GM18508 (cell line): ENCODE measurements around the gene ROR2.
"Not testable (repeated sequence)": the region's sequence is repeated elsewhere in the genome, so short reads cannot be mapped to it uniquely, and the experiment has no call there.

Experiments used
- ATAC-seq: cut with Tn5 transposase; IDR thresholded peaks from one replicate; pipeline ENCODE4 v1.9.1; 2021; ENCODE audit warnings: moderate number of reproducible peaks; ENCODE audit not compliant: insufficient read depth, unreplicated experiment

ROR2 gene

DNA sequence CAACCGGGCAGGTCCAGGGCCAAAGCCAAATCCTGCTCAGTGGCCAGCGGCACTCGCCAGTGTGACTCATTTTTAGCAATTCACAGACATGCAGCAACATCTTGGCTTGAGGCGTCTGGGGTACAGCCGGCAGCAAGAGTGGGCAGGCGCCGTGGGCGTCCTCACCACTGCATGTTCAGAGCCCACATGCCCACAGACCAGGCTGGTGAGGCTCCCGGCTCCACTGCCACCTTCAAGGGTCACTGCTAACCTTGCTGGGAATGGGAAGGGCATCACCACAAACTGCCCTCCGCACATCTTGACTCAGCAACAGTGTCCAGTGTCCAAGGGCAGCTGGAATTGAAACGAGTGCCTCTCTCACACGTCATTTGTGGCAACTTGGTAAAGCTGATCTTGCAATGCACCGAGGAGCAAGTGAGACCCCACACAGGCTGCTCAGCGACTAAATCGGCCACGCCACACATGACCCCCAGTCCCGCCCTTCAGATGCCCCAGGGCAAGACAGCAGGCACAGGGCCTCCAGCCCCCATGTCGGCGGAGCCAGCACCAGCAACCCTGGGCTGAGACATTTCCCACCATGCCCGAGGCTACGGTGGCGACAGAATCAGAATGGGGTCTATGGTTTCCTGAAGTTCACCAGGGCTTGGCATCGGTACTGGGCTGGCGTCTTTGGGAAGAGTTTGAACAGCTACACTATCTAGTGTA, 140.3 kb downstream of the ROR2 start:
- ATAC-seq, result no peak

DNA sequence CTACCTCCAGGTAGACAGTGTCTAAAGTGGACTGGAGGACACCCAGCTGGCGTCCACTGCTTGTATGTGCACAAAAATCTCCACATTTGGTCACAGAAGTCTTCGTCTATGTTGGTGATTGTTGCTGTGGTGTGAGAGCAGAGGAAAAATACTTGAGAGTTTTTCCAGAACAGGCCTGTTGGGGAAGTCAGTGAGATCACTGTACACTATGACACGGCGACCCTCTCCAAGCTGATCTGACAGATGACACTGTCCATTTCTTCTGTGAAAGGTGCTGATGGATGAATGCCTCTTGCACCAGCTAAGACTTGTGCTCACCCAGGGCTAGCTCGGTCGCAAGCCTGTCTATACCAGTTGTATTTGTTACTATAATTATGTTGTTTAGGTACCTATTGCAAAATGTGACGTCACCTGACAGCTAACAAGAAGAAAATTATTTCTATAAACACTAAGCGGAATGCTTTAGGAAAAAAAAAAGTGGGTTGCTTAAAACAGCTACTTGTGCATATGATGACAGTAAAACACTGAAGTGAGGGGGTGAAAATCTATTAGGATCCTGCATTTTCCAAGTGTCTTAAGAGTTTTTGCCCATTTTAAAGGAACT, 142.3 kb downstream of the ROR2 start:
- ATAC-seq, result no peak

DNA sequence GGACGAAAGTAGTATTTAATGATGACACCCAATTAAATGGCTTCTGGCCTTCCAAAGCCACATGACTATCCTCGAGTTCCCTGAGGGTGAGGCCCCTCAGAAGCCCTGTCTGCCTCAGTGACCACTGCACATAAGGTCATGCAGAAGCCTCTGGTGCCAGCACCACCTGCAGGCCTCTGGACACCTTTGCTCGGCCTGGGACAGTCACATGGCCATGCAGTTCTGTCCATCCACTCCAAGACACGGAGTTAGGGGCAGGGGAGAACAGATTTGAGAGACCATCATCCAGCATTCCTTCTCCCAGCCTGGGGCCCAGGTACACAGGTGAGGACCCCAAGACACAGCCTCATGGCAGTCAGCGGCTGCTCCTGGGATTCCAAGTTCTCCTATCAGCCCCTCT, 145.0 kb downstream of the ROR2 start:
- ATAC-seq, result no peak

DNA sequence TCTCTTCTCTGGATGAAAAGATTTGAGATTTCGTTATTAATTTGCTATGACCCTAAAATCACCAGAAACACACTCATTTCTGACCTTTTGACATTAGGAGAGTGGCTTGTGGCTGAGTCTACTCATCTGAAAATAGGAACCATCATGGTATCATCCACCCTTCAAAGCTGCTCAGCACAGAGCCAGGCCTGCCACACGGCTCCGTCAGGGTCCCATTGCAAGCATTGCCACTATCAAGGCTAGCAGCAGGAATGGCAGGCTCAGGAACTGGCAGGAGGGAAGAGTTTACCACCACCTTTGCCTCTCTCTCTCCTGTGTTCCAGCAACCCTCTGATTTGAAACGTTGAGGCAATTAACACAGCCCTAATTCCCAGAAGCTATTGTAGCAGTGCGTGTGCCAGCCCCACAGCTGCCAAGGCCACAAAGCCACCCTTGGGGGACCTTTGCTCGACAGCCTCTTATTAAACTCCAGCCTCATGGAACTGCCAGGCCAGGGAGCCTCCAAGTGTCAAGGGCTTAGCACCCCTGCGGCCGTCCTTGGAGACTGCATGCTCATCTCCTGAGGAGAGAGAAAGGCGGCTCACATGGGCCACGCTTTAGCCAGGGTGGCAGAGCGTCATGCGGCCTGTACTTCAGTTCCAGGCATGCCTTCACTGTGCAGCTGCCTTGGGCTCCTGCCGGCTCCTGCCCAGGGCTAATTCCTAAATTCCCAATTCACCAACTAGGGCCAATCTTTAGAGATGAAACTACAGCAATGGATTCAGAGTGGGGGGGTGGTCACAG, 145.9 kb downstream of the ROR2 start:
- ATAC-seq, result no peak

DNA sequence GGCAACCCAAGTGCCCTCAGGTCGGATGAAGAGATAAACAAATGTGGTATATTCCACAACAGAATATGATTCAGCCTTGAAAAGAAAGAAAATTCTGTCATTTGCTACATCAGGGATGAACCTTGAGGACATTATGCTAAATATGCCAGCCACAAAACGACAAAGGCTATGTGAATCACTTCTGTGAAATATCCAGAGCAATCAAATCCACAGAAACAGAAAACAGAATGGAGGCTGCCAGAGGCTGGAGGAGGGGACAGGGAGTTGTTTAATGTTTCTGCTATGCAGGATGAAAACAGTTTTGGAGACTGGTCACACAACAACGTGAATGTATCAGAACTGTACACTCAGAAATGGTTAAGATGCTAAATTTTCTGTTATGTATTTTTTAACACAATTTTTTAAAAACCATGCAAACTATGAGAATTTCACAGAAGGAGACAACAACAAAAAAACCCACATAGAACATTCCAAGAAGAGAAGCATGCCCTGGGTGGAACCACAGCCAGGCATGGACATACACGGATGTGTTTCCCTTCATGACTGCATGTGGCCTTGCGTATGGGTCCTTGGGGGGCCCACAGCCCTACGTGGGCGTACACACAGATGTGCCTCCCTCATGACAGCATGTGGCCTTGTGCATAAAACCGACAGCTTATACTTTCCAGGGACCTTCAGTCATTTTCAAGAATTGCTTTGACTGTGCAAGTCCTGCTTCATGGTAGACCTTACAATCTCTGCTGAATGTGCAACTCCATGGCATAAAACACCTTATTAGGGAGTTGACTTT, 146.7 kb downstream of the ROR2 start:
- no peak for ATAC-seq

DNA sequence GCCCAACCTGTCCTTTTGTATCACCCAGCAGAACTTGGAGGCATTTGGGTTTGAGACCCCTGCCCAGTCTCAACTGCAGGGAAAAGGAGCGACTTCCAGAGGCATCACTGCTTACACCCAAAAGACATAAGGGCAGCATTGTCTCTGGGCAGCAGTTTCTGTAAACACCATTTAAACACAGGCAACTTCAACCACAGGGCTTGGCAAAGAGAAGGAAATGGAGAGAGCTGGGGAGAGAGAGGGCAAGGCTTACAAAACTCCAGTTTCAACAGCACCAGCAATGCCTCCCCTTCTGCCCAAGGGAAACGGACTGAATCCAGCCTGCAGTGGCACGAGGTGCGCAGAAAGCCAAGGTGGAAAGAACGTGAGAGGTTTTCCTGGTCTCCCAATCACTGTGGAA, 147.6 kb downstream of the ROR2 start:
- ATAC-seq, result no peak

DNA sequence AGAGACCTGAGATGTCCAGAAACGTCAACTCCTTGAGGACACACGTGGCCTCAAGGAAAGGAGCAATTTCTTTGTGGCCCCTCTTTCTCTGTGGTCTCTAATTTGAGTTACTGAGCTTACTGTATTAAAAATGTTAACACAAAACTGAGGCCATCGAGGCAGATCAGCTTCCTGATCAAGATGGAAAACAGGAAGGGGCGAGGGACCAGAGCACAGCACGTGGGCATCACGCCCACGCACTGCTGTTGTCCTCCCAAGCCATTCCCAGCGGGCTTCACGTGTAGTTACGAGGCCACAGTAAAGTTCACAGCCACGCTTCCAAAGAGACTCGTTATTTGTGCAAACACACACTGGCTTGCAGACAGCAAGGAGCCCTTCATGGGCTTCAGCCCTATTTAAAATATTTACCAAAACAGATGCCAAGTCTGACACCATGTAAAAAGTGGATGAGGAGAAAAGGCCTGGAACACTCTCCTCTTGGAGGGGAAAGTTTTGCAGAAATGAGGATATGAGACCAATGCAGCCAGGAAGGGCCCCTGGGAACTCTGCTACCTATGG, 149.5 kb downstream of the ROR2 start:
- no peak for ATAC-seq

DNA sequence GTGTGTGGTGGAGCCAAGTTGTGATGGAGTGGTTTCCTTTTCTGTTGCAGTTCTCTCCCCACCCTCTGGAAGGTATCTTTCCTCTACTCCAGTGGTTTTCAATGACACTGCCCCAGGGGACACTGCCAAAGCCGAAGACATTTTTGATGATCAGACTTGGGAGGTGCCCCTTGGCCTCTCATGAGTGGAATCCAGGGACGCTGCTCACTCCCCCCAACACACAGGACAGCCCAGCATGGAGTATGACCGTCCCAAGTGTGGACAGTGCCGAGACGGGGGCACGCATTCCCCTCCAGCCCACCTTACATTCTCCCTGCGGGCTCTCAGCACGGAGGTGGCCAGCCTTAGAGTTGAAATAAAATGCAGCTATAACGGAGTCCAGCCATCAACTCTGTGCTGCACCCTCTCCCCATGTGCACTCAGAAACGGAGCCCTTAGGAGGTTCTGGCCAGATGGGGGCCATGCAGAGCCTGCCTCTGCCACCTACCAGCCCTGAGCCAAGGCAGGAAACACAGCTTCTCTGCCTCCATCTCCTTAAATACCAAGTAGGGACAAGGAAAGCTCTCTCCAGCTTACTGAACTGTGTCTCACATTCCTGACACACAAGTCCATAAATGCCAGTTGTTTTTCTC, 150.8 kb downstream of the ROR2 start:
- ATAC-seq, result no peak

DNA sequence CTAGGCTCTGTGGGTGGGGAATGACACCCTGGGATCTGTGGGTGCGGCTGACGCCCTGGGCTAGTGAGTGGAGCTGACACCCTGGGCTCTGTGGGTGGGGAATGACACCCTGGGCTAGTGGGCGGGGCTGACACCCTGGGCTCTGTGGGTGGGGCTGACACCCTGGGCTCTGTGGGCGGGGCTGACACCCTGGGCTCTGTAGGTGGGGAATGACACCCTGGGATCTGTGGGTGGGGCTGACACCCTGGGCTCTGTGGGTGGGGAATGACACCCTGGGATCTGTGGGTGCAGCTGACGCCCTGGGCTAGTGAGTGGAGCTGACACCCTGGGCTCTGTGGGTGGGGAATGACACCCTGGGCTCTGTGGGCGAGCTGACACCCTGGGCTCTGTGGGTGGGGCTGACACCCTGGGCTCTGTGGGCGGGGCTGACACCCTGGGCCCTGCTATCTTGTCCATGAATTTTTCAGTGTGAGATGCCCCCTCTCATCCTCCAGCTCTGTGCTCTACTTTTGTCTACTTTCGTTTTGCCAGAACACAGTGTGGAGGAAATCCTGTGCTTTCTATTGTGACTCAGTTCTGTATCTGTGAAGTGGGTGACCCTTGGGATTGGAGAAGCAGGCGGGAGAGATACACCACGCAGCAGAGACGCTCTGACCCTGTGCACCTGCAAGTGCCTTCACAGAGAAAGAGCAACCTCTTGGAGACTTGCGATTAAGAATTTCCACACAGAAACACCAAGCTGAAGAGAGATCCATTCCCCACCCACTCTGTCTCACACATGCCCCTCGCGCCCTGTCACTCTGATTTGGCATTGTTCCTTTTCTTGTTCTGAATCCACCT, 151.5 kb downstream of the ROR2 start:
- ATAC-seq, result not testable (repeated sequence)

DNA sequence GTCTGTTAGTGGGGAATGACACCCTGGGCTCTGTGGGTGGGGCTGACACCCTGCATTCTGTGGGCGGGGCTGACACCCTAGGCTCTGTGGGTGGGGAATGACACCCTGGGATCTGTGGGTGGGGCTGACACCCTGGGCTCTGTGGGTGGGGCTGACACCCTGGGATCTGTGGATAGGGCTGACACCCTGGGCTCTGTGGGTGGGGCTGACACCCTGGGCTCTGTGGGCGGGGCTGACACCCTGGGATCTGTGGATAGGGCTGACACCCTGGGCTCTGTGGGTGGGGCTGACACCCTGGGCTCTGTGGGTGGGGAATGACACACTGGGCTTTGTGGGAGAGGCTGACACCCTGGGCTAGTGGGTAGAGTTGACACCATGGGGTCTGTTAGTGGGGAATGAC, 152.5 kb downstream of the ROR2 start:
- not testable (repeated sequence) for ATAC-seq

DNA sequence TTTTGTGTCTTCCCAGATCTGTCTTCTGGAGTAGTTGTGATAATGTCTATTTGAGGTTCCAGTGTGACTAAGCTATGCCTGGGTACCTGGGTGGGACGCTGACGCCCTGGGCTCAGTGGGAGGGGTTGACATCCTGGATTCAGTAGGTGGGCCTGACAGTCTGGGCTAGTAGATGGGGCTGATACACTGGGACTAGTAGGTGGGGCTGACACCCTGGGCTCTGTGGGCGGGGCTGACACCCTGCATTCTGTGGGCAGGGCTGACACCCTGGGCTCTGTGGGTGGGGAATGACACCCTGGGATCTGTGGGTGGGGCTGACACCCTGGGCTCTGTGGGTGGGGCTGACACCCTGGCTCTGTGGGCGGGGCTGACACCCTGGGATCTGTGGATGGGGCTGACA, 153.5 kb downstream of the ROR2 start:
- not testable (repeated sequence) for ATAC-seq

DNA sequence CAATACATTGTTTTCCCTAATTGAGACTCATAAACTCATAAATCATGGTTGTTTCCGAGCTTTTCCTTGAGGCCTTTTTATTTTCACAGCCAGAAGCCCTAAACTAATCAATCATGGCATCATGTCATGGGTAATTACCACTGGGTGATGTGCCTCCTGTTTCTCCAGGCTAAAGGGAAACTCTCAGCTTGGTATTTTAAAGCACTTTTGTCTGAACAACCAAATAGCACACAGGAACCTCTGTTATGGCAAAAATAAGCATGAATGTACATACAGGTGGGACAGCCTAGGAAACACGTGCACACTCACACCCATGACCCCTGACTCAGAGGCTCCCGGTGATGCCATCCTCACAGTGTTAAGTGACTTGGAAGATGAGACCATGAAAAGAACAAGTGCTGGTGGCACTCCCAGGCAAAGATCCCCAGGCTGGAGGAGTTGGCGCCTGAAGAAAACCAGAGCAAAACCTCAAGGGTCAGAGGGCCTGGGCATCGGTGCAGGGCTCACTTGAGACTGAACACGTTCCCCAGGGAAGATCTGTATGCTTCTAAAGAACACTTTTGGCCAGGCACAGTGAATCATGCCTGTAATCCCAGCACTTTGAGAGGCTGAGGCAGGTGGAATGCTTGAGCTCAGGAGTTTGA, 154.3 kb downstream of the ROR2 start:
- no peak for ATAC-seq

DNA sequence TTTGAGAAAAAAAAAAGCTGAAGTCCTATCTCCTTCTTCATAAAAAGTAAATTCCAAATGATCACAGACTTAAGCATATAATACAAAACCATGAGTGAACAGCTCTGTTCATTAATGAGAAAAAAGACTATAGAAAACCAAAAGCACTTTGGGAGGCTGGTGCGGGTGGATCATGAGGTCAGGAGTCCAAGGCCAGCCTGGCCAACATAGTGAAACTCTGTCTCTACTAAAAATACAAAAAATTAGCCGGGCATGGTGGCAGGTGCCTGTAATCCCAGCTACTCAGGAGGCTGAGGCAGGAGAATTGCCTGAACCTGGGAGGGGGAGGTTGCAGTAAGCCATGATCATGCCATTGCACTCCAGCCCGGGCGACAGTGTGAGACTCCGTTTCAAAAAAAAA, 156.7 kb downstream of the ROR2 start:
- not testable (repeated sequence) for ATAC-seq

DNA sequence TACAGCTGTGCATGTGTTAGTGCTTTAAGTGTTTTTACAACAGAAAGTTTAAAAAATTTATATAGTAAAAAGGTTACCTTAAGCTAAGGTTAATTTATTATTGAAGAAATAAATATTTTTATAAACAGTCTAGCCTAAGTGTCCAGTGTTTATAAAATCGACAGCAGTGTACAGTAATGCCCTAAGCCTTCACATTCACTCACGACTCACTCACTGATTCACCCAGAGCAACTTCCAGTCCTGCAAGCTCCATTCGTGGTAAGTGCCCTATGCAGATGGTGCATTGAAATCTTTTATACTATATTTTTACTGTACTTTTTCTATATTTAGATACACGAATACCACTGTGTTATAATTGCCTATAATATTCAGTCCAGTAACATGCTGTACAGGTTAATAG, 159.1 kb downstream of the ROR2 start:
- ATAC-seq, result no peak

DNA sequence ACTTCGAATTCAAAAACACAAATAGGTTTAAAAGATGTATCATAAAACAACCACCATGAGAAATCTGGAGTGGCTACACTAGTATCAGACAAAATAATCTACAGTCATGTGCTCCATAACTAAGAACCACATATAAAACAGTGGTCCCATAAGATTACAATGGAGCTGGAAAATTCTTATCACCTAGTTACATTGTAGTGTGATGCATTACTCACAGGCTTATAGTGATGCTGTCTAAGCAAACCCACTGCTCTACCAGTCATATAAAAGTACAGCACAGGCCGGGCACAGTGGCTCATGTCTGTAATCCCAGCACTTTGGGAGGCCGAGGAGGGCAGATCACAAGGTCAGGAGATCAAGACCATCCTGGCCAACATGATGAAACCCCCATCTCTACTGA, 160.1 kb downstream of the ROR2 start:
- ATAC-seq, result no peak

DNA sequence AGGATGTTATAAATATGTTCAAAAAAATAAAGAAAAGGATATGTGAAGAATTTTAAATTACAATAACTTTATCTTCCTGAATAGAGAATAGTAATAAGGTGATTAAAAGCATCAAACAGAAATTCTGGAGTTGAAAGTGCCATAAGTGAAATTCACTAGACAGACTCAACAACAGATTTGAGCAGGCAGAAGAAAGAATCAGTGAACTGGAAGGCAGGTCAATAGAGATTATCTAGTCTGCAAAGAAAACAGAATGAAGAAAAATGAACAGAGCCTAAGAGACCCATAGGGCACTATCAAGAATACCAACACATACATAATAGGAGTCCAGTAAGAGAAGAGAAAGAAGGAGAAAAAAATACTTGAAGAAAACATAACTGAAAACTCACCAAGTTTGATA, 162.1 kb downstream of the ROR2 start:
- no peak for ATAC-seq

DNA sequence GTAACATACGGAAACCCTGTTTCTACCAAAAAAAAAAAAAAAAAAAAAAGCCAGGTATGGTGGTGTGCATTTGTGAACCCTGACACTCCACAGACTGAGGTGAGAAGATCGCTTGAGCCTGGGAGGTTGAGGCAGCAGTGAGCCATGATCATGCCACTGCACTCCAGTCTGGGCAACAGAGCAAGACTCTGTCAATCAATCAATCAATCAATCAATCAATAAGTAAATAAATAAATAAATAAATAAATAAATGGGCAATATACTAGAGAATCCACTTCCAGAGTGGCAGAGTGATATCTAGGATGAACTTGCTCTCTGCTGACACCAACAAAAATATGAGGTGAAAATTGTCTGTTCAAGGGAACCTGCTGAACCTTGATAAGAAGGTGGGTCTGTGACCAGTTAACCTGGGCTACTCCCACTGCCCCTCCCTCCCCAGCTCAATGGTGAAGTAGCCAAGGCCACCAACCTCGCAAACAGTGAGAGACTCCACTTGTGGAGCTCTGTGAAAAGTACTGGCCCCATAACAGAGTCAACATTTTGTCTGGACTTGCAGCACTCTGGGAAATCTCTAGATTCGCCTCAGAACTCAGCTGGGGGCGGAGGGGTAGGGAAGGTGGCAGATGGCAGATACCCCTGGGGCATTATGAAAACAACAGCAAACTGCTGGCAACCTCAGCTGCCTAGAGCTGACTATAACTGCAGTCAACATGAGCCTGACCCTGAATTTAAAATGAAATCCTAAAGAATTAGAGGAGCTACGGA, 163.7 kb downstream of the ROR2 start:
- no peak for ATAC-seq

DNA sequence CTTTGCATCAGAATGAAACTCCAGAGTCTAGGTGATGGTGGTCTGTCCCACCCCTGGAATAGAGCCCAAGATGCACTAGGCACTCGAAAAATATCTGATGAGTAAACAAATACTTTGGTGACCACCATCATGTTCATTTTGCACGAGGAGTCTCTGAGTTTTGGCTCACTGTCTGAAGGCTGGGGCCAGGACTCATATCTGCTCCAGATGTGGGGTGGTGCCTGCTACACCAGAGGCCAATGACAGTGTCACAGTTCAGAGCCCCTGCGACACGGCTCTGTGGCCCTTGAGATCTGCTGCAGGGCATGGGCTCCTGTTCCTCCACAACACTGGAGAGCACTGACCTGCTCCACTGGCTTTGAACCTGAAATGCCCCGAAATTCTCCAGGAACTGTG, 164.6 kb downstream of the ROR2 start:
- no peak for ATAC-seq
